Neural cell (in vitro differentiated cells): Measurements from ENCODE around the gene GALK1. TPM values are rescaled to one million over a fixed set of nuclear protein-coding genes. Genes with fewer than 3 reads are reported as not detected.

Source experiments
- H2AFZ ChIP-seq: fragments of 200-600, 300-800 bp; sonication (generic), shearing (Covaris generic); 2 replicates; pipeline ENCODE4 v1.6.0; 2014; ENCODE audit warnings: low read depth, mild to moderate bottlenecking, antibody characterized with exemption, low read length, moderate library complexity
- H3F3A ChIP-seq: fragments of 200-600 bp; shearing (Covaris generic); 2 replicates; pipeline ENCODE4 v1.6.1; 2016; ENCODE audit warnings: mild to moderate bottlenecking, moderate library complexity, mixed read lengths, antibody characterized with exemption, low read length; ENCODE audit not compliant: insufficient read depth, poor library complexity, severe bottlenecking
- H3K27ac ChIP-seq: fragments of 200-600, 300-800 bp; sonication (generic), shearing (Covaris generic); 2 replicates; pipeline ENCODE4 v1.5.1; 2014; ENCODE audit warnings: mild to moderate bottlenecking, low read length, moderate library complexity
- H3K27me3 ChIP-seq: fragments of 300-800, 200-600 bp; sonication (generic), shearing (Covaris generic); 2 replicates; pipeline ENCODE4 v1.6.0; 2014; ENCODE audit warnings: mild to moderate bottlenecking, low read depth, low read length, moderate library complexity; ENCODE audit not compliant: insufficient read depth
- H3K36me3 ChIP-seq: fragments of 300-800, 200-600 bp; sonication (generic), shearing (Covaris generic); 2 replicates; pipeline ENCODE4 v1.5.1; 2014; ENCODE audit warnings: mild to moderate bottlenecking, antibody characterized with exemption, low read length, moderate library complexity; ENCODE audit not compliant: insufficient read depth
- H3K4me2 ChIP-seq: fragments of 300-800, 200-600 bp; sonication (generic), shearing (Covaris generic); 2 replicates; pipeline ENCODE4 v1.6.0; 2014; ENCODE audit warnings: mild to moderate bottlenecking, low read length
- H3K4me3 ChIP-seq: fragments of 300-800, 200-600 bp; sonication (generic), shearing (Covaris generic); 2 replicates; pipeline ENCODE4 v1.5.1; 2014; ENCODE audit warnings: mild to moderate bottlenecking, low read length, moderate library complexity
- H3K79me2 ChIP-seq: fragments of 200-600 bp; shearing (Covaris generic); replicated peaks from 2 replicates; pipeline ENCODE4 v1.6.0; 2014; ENCODE audit warnings: mild to moderate bottlenecking, low read length, moderate library complexity; ENCODE audit not compliant: insufficient read depth
- H3K9ac ChIP-seq: fragments of 300-800, 200-600 bp; sonication (generic), shearing (Covaris generic); 2 replicates; pipeline ENCODE4 v1.6.1; 2016; ENCODE audit warnings: mild to moderate bottlenecking, low read length, mixed read lengths
- H3K9me2 ChIP-seq: fragments of 200-600 bp; shearing (Covaris generic); 2 replicates; pipeline ENCODE4 v1.6.1; 2016; ENCODE audit warnings: mild to moderate bottlenecking, low read length, mixed read lengths; ENCODE audit not compliant: insufficient read depth
- H3K9me3 ChIP-seq: fragments of 200-600, 300-800 bp; sonication (generic), shearing (Covaris generic); 2 replicates; pipeline ENCODE4 v1.6.1; 2016; ENCODE audit warnings: mild to moderate bottlenecking, mixed run types, low read length, moderate library complexity, mixed read lengths
- H4K20me1 ChIP-seq: fragments of 200-600 bp; shearing (Covaris generic); 2 replicates; pipeline ENCODE4 v1.6.1; 2016; ENCODE audit warnings: mild to moderate bottlenecking, mixed run types; ENCODE audit not compliant: insufficient read depth
- CTCF ChIP-seq: fragments of 450-650 bp; IDR thresholded peaks from 2 replicates; pipeline ENCODE4 v1.5.1; 2014; ENCODE audit warnings: antibody characterized with exemption, mild to moderate bottlenecking, moderate library complexity; ENCODE audit not compliant: poor library complexity, severe bottlenecking
- EP300 ChIP-seq: fragments of 450-650 bp; conservative IDR thresholded peaks from 2 replicates; pipeline ENCODE4 v1.6.1; 2014; ENCODE audit warnings: antibody characterized with exemption, mild to moderate bottlenecking, moderate library complexity; ENCODE audit not compliant: poor library complexity, severe bottlenecking
- EZH2 ChIP-seq: fragments of 200-600, 300-800 bp; shearing (Covaris generic), sonication (generic); IDR thresholded peaks from 2 replicates; pipeline ENCODE4 v1.6.1; 2014; ENCODE audit warnings: antibody characterized with exemption, low read length, borderline replicate concordance, mild to moderate bottlenecking; ENCODE audit not compliant: insufficient read depth, poor library complexity, severe bottlenecking
- MXI1 ChIP-seq: fragments of 450-650 bp; conservative IDR thresholded peaks from 2 replicates; pipeline ENCODE4 v1.6.1; 2014; ENCODE audit warnings: antibody characterized with exemption, mild to moderate bottlenecking; ENCODE audit not compliant: poor library complexity, severe bottlenecking
- POLR2AphosphoS5 ChIP-seq: IDR thresholded peaks from 2 replicates; pipeline ENCODE4 v1.6.1; 2012
- RAD21 ChIP-seq: fragments of 450-650 bp; conservative IDR thresholded peaks from 2 replicates; pipeline ENCODE4 v1.6.1; 2014; ENCODE audit warnings: antibody characterized with exemption, mild to moderate bottlenecking, moderate library complexity
- SMC3 ChIP-seq: fragments of 450-650 bp; conservative IDR thresholded peaks from 2 replicates; pipeline ENCODE4 v1.6.1; 2014; ENCODE audit warnings: antibody characterized with exemption, mild to moderate bottlenecking, moderate library complexity; ENCODE audit not compliant: poor library complexity
- TAF1 ChIP-seq: IDR thresholded peaks from 2 replicates; pipeline ENCODE4 v1.6.1; 2012; ENCODE audit warnings: low read depth
- polyA plus RNA-seq: library from polyadenylated mRNA; depleted of rRNA; stranded (reverse); fragments of >200 nt; gene quantifications from 2 replicates; pipeline ENCODE4 v1.2.3, GENCODE V29; 2014
- TF ChIP-seq, protein P1 (sequence below): IDR thresholded peaks from 2 replicates; pipeline ENCODE4 v1.6.1; 2012; ENCODE audit warnings: borderline replicate concordance

GALK1 gene
- polyA plus RNA-seq, 1 donor from 2014 or later: 4.8 TPM

DNA sequence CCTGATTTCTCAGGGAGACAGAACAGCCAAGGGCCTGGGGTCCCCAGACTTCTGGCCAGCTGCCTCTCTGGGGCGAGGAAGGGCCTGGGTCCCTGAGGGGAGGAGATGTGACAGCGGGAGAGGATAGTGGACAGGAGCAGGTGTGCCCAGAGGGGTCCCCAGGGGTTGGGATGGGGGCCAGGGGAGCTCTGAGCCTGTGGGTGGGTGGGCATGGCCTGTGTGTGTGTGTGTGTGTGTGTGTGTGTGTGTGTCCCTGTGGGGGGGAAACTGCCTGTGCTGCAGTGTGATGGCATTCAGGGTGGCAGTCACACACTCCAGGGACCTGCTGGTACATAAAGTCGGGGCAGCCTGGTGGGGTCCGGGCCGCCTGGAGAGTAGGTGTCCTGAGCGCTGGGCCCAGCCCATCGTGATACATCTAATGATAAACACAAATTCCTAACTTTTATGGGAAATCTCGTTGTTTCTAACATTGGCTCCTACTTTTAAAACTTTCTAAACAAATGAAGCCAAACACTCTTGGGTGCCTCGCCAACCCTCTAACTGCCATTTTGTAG is 42.4 kb downstream of the GALK1 start:
- Histone ChIP-seq H3K27me3 (peaks cover 40% of the 10 kb centered on the region), H3K4me3 (no peak overlapping the region), H3K79me2 (no peaks in the 10 kb centered on the region), H3K36me3 (no peaks in the 10 kb centered on the region), H3K4me2 (no peak overlapping the region), H3K9ac (no peak overlapping the region), H3F3A (no peaks in the 10 kb centered on the region), H3K27ac (no peak overlapping the region), H2AFZ (no peak overlapping the region), H4K20me1 (no peaks in the 10 kb centered on the region), H3K9me3 (no peaks in the 10 kb centered on the region), H3K9me2 (no peaks in the 10 kb centered on the region)
- TF ChIP-seq SMC3: no peak
- TF ChIP-seq CTCF: no peak
- TF ChIP-seq POLR2AphosphoS5: no peak
- no peak for TF ChIP-seq EZH2
- TF ChIP-seq TAF1: no peak
- no peak for TF ChIP-seq MXI1
- TF ChIP-seq EP300: no peak
- TF ChIP-seq, protein P1, sequence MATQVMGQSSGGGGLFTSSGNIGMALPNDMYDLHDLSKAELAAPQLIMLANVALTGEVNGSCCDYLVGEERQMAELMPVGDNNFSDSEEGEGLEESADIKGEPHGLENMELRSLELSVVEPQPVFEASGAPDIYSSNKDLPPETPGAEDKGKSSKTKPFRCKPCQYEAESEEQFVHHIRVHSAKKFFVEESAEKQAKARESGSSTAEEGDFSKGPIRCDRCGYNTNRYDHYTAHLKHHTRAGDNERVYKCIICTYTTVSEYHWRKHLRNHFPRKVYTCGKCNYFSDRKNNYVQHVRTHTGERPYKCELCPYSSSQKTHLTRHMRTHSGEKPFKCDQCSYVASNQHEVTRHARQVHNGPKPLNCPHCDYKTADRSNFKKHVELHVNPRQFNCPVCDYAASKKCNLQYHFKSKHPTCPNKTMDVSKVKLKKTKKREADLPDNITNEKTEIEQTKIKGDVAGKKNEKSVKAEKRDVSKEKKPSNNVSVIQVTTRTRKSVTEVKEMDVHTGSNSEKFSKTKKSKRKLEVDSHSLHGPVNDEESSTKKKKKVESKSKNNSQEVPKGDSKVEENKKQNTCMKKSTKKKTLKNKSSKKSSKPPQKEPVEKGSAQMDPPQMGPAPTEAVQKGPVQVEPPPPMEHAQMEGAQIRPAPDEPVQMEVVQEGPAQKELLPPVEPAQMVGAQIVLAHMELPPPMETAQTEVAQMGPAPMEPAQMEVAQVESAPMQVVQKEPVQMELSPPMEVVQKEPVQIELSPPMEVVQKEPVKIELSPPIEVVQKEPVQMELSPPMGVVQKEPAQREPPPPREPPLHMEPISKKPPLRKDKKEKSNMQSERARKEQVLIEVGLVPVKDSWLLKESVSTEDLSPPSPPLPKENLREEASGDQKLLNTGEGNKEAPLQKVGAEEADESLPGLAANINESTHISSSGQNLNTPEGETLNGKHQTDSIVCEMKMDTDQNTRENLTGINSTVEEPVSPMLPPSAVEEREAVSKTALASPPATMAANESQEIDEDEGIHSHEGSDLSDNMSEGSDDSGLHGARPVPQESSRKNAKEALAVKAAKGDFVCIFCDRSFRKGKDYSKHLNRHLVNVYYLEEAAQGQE: no peak
- TF ChIP-seq RAD21: no peak

GRCh38 chr17:75722076-75722475 is 42.9 kb downstream of the GALK1 start:
- Histone ChIP-seq H3K9me2 (no peaks in the 10 kb centered on the region), H3K27me3 (peaks cover 40% of the 10 kb centered on the region), H3K9me3 (no peaks in the 10 kb centered on the region), H3K27ac (no peak overlapping the region), H3K4me2 (no peak overlapping the region), H3F3A (no peaks in the 10 kb centered on the region), H2AFZ (no peak overlapping the region), H3K9ac (no peak overlapping the region), H3K4me3 (no peak overlapping the region), H3K36me3 (no peaks in the 10 kb centered on the region), H3K79me2 (no peaks in the 10 kb centered on the region), H4K20me1 (no peaks in the 10 kb centered on the region)
- no peak for TF ChIP-seq MXI1
